ENCODE data around the gene DDX59. TPM values are rescaled to one million over a fixed set of nuclear protein-coding genes. Genes with fewer than 3 reads are reported as not detected.

Gene DDX59
- total RNA-seq, 1 experiment from 2014 or later: 16.0 TPM

DNA sequence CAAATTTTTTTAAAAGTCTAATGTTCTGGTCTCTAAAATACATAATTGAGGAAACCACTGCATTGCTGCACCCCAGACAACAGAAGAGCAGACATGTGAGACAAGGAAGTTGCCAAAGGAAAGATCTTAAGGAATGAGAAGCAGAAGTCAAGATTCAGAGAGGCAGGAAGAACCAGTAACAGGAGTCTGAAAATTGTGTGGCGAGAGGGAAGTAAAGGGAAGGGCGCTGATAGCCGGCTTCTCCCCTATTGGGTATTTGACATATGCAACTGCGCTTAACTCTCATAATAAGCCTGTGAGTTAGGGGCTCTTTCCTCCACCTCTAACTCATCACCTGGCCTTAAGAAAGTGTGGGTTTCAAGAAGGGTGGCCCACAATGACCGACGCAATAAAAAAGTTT lies 27.2 kb downstream of the DDX59 start:
- H3K4me3 ChIP-seq (replicated peaks in 1 of 2; ENCODE audit: low read depth in 1 of 2, low read length in 2 of 2): no peak overlapping the region
- CTCF ChIA-PET: interaction anchor here (1.2 kb wide), 1 partner anchor 20 kb away, joined by 3 read pairs; no protein-coding TSS in a partner anchor
- peaks cover 33 to 61% of the 10 kb centered on the region in 2 experiments for H3K4me1 ChIP-seq (ENCODE audit: control insufficient read depth in 1 of 2, insufficient read depth in 2 of 2, low read length in 2 of 2)
- no peaks in the 10 kb centered on the region for H3K36me3 ChIP-seq (ENCODE audit: control insufficient read depth in 1 of 2, insufficient read depth in 2 of 2, low read length in 2 of 2)
- H3K9me2 ChIP-seq (ENCODE audit: insufficient read depth): no peaks in the 10 kb centered on the region
- H3K9ac ChIP-seq (ENCODE audit: low read length): no peak overlapping the region
- H3K27me3 ChIP-seq (ENCODE audit: insufficient read depth, low read length): no peaks in the 10 kb centered on the region
- RAD21 ChIA-PET (ENCODE audit: low non-redundant PET in 1 of 2, low total read pairs in 2 of 2, uncharacterized antibody in 2 of 2, unreplicated experiment in 2 of 2): no interaction called here
- no peaks in the 10 kb centered on the region for H3K79me2 ChIP-seq (ENCODE audit: insufficient read depth, low read length)
- intact Hi-C loops (cut with micrococcal nuclease): no loop called here
- TF ChIP-seq ELF1 (IDR thresholded peaks at IDR 0.05; ENCODE audit: borderline replicate concordance, low read depth): no peak
- no peak for TF ChIP-seq FOSL1 (IDR thresholded peaks at IDR 0.05; ENCODE audit: low read depth)
- TF ChIP-seq CTCF (IDR thresholded peaks at IDR 0.05 in 2 of 3, conservative IDR thresholded peaks at IDR 0.05 in 1 of 3; ENCODE audit: borderline replicate concordance in 1 of 3, insufficient read depth in 1 of 3, low read depth in 2 of 3, low read length in 2 of 3): no peak
- no peak for TF ChIP-seq YY1 (IDR thresholded peaks at IDR 0.05; ENCODE audit: extremely low read depth, insufficient replicate concordance, low read depth, low read length)
- no peak for TF ChIP-seq SIN3A (IDR thresholded peaks at IDR 0.05; ENCODE audit: low read depth)
- no peak for TF ChIP-seq JUND (IDR thresholded peaks at IDR 0.05)
- TF ChIP-seq ZNF274 (IDR thresholded peaks at IDR 0.05; ENCODE audit: low read depth, low read length): no peak
- TF ChIP-seq, protein P1, sequence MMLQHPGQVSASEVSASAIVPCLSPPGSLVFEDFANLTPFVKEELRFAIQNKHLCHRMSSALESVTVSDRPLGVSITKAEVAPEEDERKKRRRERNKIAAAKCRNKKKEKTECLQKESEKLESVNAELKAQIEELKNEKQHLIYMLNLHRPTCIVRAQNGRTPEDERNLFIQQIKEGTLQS (IDR thresholded peaks at IDR 0.05): no peak
- TF ChIP-seq EGR1 (IDR thresholded peaks at IDR 0.05; ENCODE audit: low read depth): no peak
- TF ChIP-seq ZBTB33 (IDR thresholded peaks at IDR 0.05; ENCODE audit: extremely low read depth, insufficient replicate concordance, low read length): no peak
- TF ChIP-seq, protein P2, sequence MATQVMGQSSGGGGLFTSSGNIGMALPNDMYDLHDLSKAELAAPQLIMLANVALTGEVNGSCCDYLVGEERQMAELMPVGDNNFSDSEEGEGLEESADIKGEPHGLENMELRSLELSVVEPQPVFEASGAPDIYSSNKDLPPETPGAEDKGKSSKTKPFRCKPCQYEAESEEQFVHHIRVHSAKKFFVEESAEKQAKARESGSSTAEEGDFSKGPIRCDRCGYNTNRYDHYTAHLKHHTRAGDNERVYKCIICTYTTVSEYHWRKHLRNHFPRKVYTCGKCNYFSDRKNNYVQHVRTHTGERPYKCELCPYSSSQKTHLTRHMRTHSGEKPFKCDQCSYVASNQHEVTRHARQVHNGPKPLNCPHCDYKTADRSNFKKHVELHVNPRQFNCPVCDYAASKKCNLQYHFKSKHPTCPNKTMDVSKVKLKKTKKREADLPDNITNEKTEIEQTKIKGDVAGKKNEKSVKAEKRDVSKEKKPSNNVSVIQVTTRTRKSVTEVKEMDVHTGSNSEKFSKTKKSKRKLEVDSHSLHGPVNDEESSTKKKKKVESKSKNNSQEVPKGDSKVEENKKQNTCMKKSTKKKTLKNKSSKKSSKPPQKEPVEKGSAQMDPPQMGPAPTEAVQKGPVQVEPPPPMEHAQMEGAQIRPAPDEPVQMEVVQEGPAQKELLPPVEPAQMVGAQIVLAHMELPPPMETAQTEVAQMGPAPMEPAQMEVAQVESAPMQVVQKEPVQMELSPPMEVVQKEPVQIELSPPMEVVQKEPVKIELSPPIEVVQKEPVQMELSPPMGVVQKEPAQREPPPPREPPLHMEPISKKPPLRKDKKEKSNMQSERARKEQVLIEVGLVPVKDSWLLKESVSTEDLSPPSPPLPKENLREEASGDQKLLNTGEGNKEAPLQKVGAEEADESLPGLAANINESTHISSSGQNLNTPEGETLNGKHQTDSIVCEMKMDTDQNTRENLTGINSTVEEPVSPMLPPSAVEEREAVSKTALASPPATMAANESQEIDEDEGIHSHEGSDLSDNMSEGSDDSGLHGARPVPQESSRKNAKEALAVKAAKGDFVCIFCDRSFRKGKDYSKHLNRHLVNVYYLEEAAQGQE (IDR thresholded peaks at IDR 0.05; ENCODE audit: low read depth): no peak
- no peak for TF ChIP-seq TCF7L2 (IDR thresholded peaks at IDR 0.05; ENCODE audit: borderline replicate concordance, extremely low read depth, insufficient read depth, insufficient read length)
- TF ChIP-seq, protein P3, sequence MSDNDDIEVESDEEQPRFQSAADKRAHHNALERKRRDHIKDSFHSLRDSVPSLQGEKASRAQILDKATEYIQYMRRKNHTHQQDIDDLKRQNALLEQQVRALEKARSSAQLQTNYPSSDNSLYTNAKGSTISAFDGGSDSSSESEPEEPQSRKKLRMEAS (IDR thresholded peaks at IDR 0.05): no peak
- TF ChIP-seq POLR2A (IDR thresholded peaks at IDR 0.05; ENCODE audit: borderline replicate concordance, extremely low read depth, insufficient read depth, insufficient read length): no peak
- TF ChIP-seq EZH2 (IDR thresholded peaks at IDR 0.05): no peak
- H3K27ac ChIP-seq (ENCODE audit: low read depth, low read length): no peak overlapping the region; the same call in 1 of the 2 replicates
- DNase-seq (ENCODE audit: low read depth, low spot score) (no peak), ATAC-seq (no peak)
- H3K9me3 ChIP-seq (ENCODE audit: control insufficient read depth in 1 of 2, insufficient read depth in 1 of 2, low read depth in 1 of 2, low read length in 2 of 2): no peaks in the 10 kb centered on the region
- H4K20me1 ChIP-seq (ENCODE audit: insufficient read depth): no peaks in the 10 kb centered on the region
- H2AFZ ChIP-seq (ENCODE audit: low read depth, low read length, poor library complexity, severe bottlenecking): no peak overlapping the region
- H3K4me2 ChIP-seq (ENCODE audit: low read length): no peak overlapping the region
- BruUV-seq (replicated peaks): no TSS peak
- POLR2A ChIA-PET: interaction anchor here (1.0 kb wide), 2 partner anchors 8 to 27 kb away, joined by 3 to 4 read pairs; partner anchors contain the start of gene DDX59
